Measurements from ENCODE around the gene CEL. TPM values are rescaled to one million over a fixed set of nuclear protein-coding genes. Genes with fewer than 3 reads are reported as not detected.
A peak's percentile ranks its signal among the peaks of the same experiment; 100 is the strongest.

CEL gene
- total and polyA plus RNA-seq, 10 of the 15 experiments (the other 5 are each of a cell fraction or from before 2014, with no cell fraction given) = 0.05 to 4.1 (median 0.29) TPM; not detected in 2

- WGBS (ENCODE audit: insufficient coverage, insufficient replicate concordance, low lambda C conversion rate, missing lambda C conversion rate) = 56% methylated on average over 4 of the region's 5 CpGs
- H3K9ac ChIP-seq (ENCODE audit: control insufficient read depth, insufficient read depth, low read length) = no peak overlapping the region
- peaks cover 17 to 34% of the 10 kb centered on the region in 2 experiments for H3K36me3 ChIP-seq (ENCODE audit: control insufficient read depth in 2 of 2, insufficient read depth in 2 of 2, low read length in 1 of 2)
- H3K27me3 ChIP-seq (replicated peaks in 1 of 2; ENCODE audit: control insufficient read depth in 2 of 2, insufficient read depth in 2 of 2, low read length in 1 of 2) = no peaks in the 10 kb centered on the region
- no TSS peak for BruUV-seq (replicated peaks)
- no peaks in the 10 kb centered on the region for H3K79me2 ChIP-seq (ENCODE audit: control insufficient read depth, insufficient read depth, low read length)
- H4K20me1 ChIP-seq (ENCODE audit: control insufficient read depth, insufficient read depth) = no peaks in the 10 kb centered on the region
- ATAC-seq = peak; percentile 83
- ChIA-PET POLR2A (interaction anchor here (0.7 kb wide), 1 partner anchor 53 kb away, joined by 3 read pairs; no protein-coding TSS in a partner anchor), SMC1A (ENCODE audit: uncharacterized antibody, unreplicated experiment) (interaction anchor here (0.9 to 1.5 kb wide), 2 partner anchors 16 to 96 kb away, joined by 3 to 4 read pairs; no protein-coding TSS in a partner anchor), CTCF (interaction anchor here (0.6 to 2.0 kb wide), 7 partner anchors 16 to 98 kb away, joined by 3 to 8 read pairs (median 5); partner anchors contain the start of gene GTF3C5), RAD21 (ENCODE audit: unreplicated experiment) (interaction anchor here (0.6 to 1.6 kb wide), 2 partner anchors 96 to 99 kb away, joined by 3 to 5 read pairs; no protein-coding TSS in a partner anchor)
- no peak for DNase-seq (ENCODE audit: low read depth, low spot score)
- no peaks in the 10 kb centered on the region for H3K4me1 ChIP-seq (ENCODE audit: control insufficient read depth, insufficient read depth, low read length)
- no peaks in the 10 kb centered on the region for H3K9me3 ChIP-seq (replicated peaks; ENCODE audit: control insufficient read depth, insufficient read depth, low read length)
- H3K27ac ChIP-seq (ENCODE audit: control insufficient read depth, insufficient read depth) = no peak overlapping the region
- in situ Hi-C loops (cut with MboI) (loop anchor here (5.0 kb wide), 1 partner anchor 104 kb away; no protein-coding TSS in a partner anchor), intact Hi-C loops (cut with micrococcal nuclease; ENCODE audit: unreplicated experiment) (no loop called here)
- H3K4me3 ChIP-seq = no peak overlapping the region
- H2AFZ ChIP-seq (ENCODE audit: control insufficient read depth, low read depth, low read length) = no peak overlapping the region
- FAIRE-seq = no peak
- H3K4me2 ChIP-seq (ENCODE audit: control insufficient read depth, insufficient read depth) = no peak overlapping the region
- TF ChIP-seq LARP7 (IDR thresholded peaks at IDR 0.05) (no peak), STAT1 (conservative IDR thresholded peaks at IDR 0.05) (no peak), JUND (IDR thresholded peaks at IDR 0.05; ENCODE audit: low read depth, low read length) (no peak), RELA (IDR thresholded peaks at IDR 0.05; ENCODE audit: borderline replicate concordance, partially characterized antibody) (no peak), SMC3 (IDR thresholded peaks at IDR 0.05; ENCODE audit: borderline replicate concordance, low read length) (0 out of 2 replicates have a peak, but pooled peaks have one; percentile 8), HSF1 (IDR thresholded peaks at IDR 0.05; ENCODE audit: low read depth, low read length) (no peak), CTCF (IDR thresholded peaks at IDR 0.05 in 2 of 3, conservative IDR thresholded peaks at IDR 0.05 in 1 of 3; ENCODE audit: control insufficient read depth in 2 of 3, extremely low read depth in 1 of 3, insufficient read depth in 1 of 3, low read depth in 3 of 3, low read length in 3 of 3) (peak; percentile 30 to 48 (median 41); a peak in 4 of 6 replicates), RAD21 (IDR thresholded peaks at IDR 0.05; ENCODE audit: insufficient read depth, low read depth, low read length) (peak; percentile 44), SMAD1 (IDR thresholded peaks at IDR 0.05; ENCODE audit: low read depth, partially characterized antibody) (no peak), CBX5 (IDR thresholded peaks at IDR 0.05; ENCODE audit: low read depth) (no peak), NBN (IDR thresholded peaks at IDR 0.05) (no peak), POLR2AphosphoS5 (IDR thresholded peaks at IDR 0.05; ENCODE audit: low read length) (no peak)
These were observed 13.2 kb upstream of the CEL start for GRCh38 chr9:133048595-133048994.
